ENCODE data around the gene CXCR5. TPM values are rescaled to one million over a fixed set of nuclear protein-coding genes. Genes with fewer than 3 reads are reported as not detected.

Gene CXCR5
- total and polyA plus RNA-seq, 4 donors = 0.06 to 0.92 TPM; not detected in 2

GRCh38 chr11:118894192-118894591 lies 10.5 kb downstream of the CXCR5 start:
- peaks cover 0 to 10% (median 5%) of the 10 kb centered on the region in 4 donors for H3K4me1 ChIP-seq (ENCODE audit: control insufficient read depth in 4 of 4, insufficient read depth in 4 of 4, low read length in 3 of 4)
- WGBS = 97% methylated on average over 19 of the region's 19 CpGs

GRCh38 chr11:118895093-118896039 lies 11.7 kb downstream of the CXCR5 start:
- H3K27me3 ChIP-seq (ENCODE audit: control insufficient read depth in 4 of 4, insufficient read depth in 4 of 4, low read length in 3 of 4) = no peaks in the 10 kb centered on the region
- peaks cover 2 to 5% (median 3%) of the 10 kb centered on the region in 4 donors for H3K36me3 ChIP-seq (ENCODE audit: control insufficient read depth in 4 of 4, insufficient read depth in 3 of 4, low read depth in 1 of 4, low read length in 3 of 4)
- H3K27ac ChIP-seq (ENCODE audit: low read depth in 1 of 2, low read length in 2 of 2) = no peak overlapping the region
- H3K9me3 ChIP-seq (ENCODE audit: control insufficient read depth in 4 of 4, low read length in 3 of 4) = no peaks in the 10 kb centered on the region
- H3K4me3 ChIP-seq (ENCODE audit: low read depth in 1 of 3, low read length in 3 of 3) = no peak overlapping the region
- H3K9ac ChIP-seq (ENCODE audit: low read depth in 1 of 2, low read length in 2 of 2) = no peak overlapping the region
- H3K4me1 ChIP-seq (ENCODE audit: control insufficient read depth in 4 of 4, insufficient read depth in 4 of 4, low read length in 3 of 4) = no peaks in the 10 kb centered on the region
- WGBS = 72% methylated on average over 26 of the region's 26 CpGs
- DNase-seq (ENCODE audit: low spot score) = no peak
- TF ChIP-seq ATF3 (IDR thresholded peaks at IDR 0.05) (no peak), MAX (IDR thresholded peaks at IDR 0.05) (no peak), FOXA2 (IDR thresholded peaks at IDR 0.05) (no peak), HNF4A (conservative IDR thresholded peaks at IDR 0.05) (no peak), ZBTB33 (IDR thresholded peaks at IDR 0.05) (no peak), FOXA1 (IDR thresholded peaks at IDR 0.05) (no peak), CTCF (IDR thresholded peaks at IDR 0.05; ENCODE audit: low read depth, low read length, missing input control) (no peak), EGR1 (IDR thresholded peaks at IDR 0.05; ENCODE audit: low read depth in 2 of 2) (no peak), TAF1 (conservative IDR thresholded peaks at IDR 0.05) (no peak), SP1 (IDR thresholded peaks at IDR 0.05) (no peak), RXRA (IDR thresholded peaks at IDR 0.05) (no peak), NR2F2 (IDR thresholded peaks at IDR 0.05) (no peak), HNF4G (IDR thresholded peaks at IDR 0.05) (no peak)

More at GRCh38 chr11:118894192-118894591, 10.5 kb downstream of the CXCR5 start:
- H3K36me3 ChIP-seq (ENCODE audit: control insufficient read depth in 4 of 4, insufficient read depth in 3 of 4, low read depth in 1 of 4, low read length in 3 of 4) = peaks cover 0 to 5% (median 2%) of the 10 kb centered on the region in 4 donors
- no peak overlapping the region for H3K9ac ChIP-seq (ENCODE audit: low read depth in 1 of 2, low read length in 2 of 2)
- no peak for TF ChIP-seq REST (IDR thresholded peaks at IDR 0.05)
- no peak for TF ChIP-seq TAF1 (conservative IDR thresholded peaks at IDR 0.05)
- TF ChIP-seq HNF4A (conservative IDR thresholded peaks at IDR 0.05) = no peak
- no peak for TF ChIP-seq MAX (IDR thresholded peaks at IDR 0.05)
- no peak for TF ChIP-seq YY1 (IDR thresholded peaks at IDR 0.05)
- no peak for TF ChIP-seq GABPA (IDR thresholded peaks at IDR 0.05 in 1 of 2, conservative IDR thresholded peaks at IDR 0.05 in 1 of 2)
- TF ChIP-seq RXRA (IDR thresholded peaks at IDR 0.05) = no peak
- TF ChIP-seq FOXA1 (IDR thresholded peaks at IDR 0.05) = no peak
- no peak overlapping the region for H3K4me3 ChIP-seq (ENCODE audit: low read depth in 1 of 3, low read length in 3 of 3)
- DNase-seq (ENCODE audit: low spot score) = no peak
- no peak overlapping the region for H3K27ac ChIP-seq (ENCODE audit: low read depth in 1 of 2, low read length in 2 of 2)
- no peaks in the 10 kb centered on the region for H3K27me3 ChIP-seq (ENCODE audit: control insufficient read depth in 4 of 4, insufficient read depth in 4 of 4, low read length in 3 of 4)
- no peaks in the 10 kb centered on the region for H3K9me3 ChIP-seq (ENCODE audit: control insufficient read depth in 4 of 4, low read length in 3 of 4)

All from liver (tissue), 9 donors.